ENCODE results near the gene CBY3.
"Not testable (repeated sequence)": the region's sequence is repeated elsewhere in the genome, so short reads cannot be mapped to it uniquely, and the experiment has no call there.

GRCh38 chr5:179634370-179635172 is 46.3 kb downstream of the CBY3 start:
- TF ChIP-seq POLR2A, CTCF (IDR thresholded peaks at IDR 0.05): not testable (repeated sequence)

All from breast epithelium (tissue), 3 donors.